Kidney tubule cell (primary cell): Measurements from ENCODE around the gene ZFHX3.
"Not testable (repeated sequence)": the region's sequence is repeated elsewhere in the genome, so short reads cannot be mapped to it uniquely, and the experiment has no call there.

Source experiments
- DNase-seq: peaks from one replicate; pipeline ENCODE4 v3.0.0-alpha.2; 2018; ENCODE audit warnings: low spot score

ZFHX3 gene

DNA sequence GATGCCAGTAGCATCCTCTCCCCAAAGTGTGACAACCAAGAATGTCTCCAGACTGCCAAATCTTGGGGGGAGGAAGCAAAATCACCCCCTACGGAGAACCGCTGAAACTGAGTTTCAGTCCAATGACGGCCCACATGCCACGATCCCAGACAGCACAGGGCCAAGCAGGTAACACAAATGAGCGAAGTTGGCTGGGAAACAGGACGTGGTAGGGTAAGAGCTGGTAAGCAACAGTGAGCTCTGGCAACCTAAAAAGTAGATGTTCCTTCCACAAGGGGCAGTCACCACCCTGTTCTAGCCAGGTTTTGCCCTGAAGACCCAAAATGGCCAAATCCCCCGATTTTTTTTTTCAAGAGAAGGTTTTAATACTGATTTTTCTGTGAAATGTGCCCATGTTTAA is 25.4 kb downstream of the ZFHX3 start:
- DNase-seq, result no peak

DNA sequence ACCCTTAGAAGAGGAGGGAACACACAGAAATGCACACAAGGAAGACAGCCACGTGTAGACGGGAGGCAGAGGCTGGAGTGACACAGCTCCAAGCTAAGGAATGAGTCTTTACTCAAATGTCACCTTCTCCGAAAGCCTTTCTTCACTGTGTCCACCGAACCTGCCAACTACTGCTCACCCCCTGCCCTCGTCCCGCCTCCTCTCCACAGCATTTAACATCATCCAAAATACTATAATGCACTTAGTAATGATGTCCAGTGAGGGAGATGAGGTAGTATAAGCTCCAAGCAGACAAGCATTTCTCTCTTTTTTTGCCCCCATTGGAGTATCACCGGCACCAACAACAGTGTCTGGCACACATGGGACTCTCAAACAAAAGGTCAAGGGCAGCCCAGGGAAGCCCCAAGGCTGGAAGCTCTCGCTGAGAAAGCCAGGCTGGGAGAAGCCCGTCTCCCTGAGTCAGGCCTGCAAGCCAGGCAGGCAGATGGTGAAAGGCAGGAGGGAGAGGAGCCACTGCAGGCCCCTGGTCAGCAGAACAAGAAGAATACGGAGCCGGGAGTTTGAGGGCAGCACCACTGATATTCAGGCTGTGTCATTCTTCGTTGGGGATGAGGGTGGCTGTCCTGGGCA is 25.9 kb downstream of the ZFHX3 start:
- DNase-seq, result no peak

DNA sequence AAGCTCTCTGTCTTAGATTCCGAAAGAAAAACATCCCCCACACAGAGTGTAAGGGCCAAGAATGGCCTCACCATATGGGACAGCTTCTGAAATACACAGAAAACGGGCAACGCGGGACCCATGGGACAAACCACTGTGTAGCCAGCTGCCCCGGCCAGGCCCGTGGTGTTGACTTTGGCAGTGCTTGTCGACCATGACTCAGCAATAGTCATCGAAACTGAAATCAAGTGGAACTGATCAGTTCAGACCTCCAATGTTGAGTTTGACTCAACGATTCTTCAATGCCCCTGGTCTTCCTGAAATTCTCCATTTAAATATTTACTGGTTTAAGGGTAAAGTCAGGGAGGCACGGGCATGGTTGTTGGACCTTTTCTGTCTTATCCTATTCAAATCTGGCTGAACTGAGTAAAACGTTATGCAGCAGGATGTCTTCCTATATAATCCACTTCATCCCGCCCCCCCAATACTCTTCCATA is 27.5 kb downstream of the ZFHX3 start:
- peak; percentile 98 for DNase-seq

DNA sequence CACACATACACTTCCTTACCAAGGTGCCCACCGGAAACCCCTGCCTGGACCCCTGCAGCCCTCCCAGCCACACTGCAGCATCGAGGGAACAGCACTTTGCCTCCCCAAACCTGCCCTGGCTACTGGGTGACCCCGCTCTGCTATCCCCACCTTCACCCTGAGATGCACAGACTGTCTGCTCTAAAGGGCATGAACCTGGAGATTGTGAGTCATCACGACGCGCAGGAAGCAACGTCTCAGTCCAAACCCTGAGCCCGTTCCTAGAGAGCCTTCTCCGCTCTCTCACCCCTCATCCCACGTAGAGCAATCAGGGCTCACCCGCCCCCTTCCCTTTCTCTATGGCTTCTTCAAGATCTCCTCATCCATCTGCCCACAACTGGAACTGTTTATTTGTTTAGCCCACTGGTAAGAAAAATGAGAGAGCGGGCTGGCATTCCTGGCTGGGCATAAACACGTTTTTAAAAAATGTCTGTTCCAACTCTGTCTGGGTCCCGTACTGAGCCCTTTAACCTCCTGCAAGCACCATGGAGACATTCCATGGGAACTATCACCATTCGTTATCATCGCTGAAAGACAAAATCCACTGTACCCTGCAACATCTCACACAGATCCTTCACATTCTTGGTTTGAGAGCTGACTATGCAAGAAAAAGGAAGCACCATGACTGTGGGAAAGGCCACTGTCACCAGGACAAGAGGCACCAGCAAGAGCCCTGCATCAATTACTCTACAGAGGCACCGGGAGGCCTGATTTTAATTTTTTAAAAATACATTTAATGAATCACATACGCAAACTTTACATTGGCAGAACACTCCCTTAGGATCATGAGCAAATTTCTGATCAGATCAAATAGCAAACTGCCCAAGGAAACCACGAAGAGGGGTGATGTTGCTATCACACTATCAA is 28.2 kb downstream of the ZFHX3 start:
- DNase-seq, result peak; percentile 75

DNA sequence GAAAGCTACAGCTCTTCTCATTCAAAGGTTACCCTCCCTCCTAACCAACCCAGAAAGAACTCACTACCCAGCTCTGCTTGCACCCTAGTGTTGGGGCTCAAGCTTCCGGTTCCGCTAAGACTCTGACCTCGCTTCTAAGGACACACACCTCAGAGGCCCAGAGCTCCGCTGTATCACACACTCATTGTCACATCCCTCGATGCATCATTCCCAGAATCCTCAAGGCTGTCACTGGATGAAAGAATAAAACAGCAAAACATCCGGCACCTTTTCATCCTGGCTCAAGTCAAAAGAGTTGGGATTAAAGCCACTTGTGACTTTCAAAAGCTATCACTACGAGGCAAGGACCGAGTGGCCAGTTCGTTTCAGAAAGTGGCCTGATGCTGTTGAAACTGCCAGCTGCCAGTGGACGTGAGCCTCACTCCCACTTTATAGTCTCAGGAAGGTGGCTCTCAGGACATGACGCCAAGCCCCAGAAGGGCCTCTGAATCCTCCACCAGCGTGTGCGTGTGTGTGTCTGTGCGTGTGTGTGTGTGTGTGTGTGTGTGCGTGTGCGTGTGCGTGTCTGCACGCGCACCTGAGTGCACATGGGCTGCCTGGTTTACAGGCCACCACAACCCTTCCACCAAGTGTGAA is 29.0 kb downstream of the ZFHX3 start:
- no peak for DNase-seq

DNA sequence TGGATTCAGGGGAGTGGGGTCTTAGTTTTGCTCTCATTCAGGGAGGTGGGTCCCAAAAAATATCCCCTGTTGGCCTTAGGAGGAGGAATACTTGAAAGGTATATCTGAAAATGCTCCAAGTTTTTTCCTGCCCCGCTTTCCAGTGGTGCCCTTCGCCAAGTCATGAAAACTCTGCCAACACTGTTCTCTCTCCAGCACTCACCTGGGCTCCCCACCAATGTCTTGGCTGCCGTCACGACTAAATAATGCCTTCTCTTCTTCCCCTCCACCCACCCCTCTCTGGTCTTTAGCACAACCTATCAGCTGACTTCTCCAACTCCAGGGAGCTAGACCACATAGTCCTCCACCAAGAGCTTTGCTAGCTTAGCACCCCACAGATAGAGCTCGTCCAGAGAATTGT is 30.6 kb downstream of the ZFHX3 start:
- DNase-seq, result no peak

DNA sequence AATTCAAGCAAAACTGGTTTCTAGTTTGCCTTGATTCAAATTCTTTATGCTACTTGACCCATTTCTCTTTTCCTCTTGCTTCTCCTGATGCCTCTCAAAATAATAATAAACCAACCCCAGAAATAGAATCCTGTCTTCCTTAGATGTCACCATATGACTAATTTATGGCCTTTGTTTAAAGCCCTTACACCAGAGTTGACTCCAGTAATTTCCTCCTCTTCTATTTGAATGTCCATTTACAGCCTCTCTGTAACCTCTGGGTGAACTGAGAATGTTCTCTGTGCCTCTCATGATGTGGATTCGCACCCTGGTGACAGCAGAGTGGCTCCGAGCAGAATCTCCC is 31.5 kb downstream of the ZFHX3 start:
- no peak for DNase-seq

DNA sequence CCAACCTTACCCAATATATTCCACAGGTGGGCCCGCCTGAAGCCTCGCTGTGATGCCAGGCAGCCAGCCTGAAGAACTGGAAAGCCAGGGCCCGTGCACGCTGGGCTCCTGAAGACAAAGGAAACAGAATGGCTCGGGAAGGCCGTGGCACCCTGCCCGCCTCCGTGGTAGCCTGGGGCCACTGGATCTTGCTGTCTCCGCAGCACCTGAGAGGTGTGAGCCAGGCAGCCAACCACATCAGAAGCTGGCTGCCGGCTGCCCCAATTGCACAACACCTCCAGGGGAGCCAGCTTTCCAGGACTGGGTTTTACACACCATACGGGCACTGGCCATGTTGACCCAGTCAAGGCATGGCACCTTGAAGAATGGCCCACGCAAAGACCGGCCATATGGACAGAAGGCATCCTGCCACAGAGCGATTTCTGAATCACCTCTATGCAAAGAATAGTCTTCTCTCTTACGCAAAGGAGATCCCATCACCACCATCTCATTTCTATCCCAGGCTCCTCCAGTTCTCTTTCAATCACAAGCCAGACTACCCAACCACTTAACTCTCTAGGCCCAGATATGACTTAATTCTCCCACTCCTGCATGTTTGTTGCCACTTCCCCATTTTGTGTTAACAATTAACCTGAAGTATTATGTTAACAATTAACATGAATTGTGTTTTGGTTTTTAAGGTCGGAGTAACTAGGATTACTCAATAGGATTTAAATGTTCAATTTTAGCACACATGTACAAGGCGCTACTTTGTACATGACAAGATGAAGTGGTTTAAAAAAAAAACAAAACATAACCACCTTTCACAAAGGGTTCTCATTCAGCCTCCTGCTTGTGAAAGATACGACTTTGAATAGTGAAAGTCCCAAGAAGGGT is 32.1 kb downstream of the ZFHX3 start:
- peak; percentile 94 for DNase-seq

DNA sequence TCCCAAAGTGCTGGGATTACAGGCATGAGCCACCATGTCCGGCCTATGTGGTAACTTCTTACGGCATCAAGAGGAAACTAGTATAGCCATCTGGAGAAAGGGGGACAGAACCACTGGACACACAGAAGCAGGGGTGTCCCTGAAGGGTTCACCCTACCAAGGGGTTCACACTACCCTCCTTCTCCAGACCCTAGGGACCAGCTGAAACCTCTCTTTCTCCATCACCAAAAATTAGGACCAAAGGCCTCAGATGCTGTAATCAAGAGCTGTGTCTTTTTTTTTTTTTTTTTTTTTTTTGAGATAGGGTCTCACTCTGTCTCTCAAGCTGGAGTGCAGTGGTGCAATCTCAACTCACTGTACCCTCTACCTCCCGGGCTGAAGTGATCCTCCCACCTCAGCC is 33.2 kb downstream of the ZFHX3 start:
- no peak for DNase-seq

DNA sequence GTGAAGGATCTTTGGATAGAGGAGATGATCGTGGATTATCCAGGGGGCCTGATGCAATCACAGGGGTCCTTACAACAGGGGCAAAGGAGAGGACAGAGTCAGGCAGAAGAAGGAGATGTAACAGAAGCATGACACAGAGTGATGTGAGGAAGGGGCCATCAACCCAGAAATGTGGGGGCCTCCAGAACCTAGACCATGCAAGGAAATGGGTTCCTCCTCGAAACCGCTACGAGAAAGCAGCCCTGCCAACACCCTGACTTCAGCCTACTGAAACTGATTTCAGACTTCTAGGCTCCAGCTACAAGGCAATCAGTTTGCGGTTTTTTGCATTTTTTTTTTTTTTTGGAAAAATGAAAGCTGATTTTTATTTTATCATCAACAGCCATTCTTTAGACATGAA is 34.0 kb downstream of the ZFHX3 start:
- DNase-seq, result no peak

DNA sequence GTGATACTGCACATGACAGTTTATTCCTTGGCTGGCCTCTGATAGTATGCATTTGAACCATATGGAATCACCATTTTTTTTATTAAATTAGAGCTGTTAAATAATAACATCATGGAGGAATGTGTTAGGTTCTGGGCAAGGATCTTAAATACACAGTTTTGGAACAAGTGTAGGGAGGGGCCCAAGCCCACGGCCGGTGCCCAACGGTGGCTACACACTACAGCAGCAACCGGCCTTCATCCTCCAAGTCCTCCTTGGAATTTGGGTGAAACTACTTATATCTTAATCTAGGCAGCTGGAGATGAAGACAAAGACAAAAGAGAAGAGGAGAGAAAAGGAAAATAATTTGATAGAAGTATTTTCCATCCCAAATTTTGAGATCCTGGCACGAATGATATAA is 35.6 kb downstream of the ZFHX3 start:
- DNase-seq, result no peak

DNA sequence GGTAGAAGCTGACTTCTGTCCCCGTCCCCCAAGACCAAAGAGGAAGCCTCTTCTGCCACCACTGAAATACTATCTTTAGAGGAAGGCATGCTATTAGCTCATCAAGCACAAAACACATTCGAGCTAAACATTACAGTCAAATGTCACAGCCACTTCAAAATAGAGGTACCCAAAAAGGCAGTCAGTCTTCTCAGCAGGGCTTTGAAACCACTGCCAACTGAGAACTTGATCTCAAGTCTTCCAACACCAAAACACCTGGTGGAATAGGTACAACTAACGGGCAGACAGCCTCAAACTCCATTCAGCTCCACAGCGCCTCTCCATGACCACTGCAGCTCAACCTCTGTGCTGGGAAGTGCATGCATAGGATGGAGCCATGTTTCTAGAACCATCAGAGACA is 36.0 kb downstream of the ZFHX3 start:
- no peak for DNase-seq

DNA sequence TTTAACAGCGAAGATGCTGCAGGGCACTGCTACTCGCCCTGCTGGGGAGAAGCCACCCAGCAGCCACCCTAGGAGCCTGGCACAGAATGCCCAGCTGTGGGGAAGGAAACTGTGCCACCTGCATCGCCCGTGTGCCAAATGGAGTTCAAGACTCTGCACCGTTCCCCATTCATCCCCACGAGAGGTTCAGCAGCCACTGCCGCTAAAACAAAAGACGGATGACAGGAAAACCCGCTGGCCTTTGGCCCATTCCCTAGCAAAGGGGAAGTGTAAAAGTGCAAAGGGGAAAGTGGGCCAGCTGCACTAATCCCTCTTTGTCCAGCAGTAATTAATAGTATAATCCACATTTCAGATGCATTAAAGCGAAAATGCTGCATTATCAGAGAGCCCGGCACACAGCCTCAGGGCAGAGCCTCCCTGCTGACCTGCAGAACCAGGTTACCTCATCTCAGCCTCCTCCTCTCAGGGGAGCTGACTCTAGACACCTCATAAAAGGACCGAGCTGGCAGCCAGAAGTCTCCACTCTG is 37.7 kb downstream of the ZFHX3 start:
- no peak for DNase-seq

DNA sequence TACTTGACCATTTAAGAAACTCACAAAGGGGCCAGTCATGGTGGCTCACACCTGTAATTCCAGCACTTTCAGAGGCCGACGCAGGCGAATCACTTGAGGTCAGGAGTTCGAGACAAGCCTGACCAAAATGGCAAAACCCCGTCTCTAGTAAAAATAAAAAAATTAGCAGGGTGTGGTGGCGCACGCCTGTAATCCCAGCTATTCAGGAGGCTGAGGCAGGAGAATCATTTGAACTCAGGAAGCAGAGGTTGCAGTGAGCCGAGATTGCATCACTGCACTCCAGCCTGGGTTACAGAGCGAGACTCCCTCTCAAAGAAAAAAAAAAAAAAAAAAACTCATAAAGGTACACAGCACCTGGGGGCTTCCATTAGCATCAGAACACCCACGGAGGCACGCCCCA is 38.2 kb downstream of the ZFHX3 start:
- not testable (repeated sequence) for DNase-seq

DNA sequence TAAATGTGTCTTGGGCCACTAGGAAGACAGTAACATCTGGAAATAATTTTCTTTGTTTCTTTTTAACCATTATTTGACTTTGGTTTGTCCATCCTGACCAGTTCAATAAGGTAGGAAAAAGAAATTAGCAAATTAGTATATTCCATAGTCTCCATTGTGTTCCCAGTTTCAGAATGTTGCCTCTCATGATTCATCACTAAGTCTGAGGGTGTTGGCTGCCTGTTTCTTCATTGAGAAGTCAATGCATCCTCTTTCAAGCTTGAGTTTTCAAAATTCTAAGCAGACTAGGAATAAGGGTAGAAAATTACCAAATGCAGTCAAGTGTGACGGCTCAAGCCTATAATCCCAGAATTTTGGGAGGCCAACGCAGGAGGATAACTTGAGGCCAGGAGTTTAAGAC is 41.9 kb downstream of the ZFHX3 start:
- no peak for DNase-seq

DNA sequence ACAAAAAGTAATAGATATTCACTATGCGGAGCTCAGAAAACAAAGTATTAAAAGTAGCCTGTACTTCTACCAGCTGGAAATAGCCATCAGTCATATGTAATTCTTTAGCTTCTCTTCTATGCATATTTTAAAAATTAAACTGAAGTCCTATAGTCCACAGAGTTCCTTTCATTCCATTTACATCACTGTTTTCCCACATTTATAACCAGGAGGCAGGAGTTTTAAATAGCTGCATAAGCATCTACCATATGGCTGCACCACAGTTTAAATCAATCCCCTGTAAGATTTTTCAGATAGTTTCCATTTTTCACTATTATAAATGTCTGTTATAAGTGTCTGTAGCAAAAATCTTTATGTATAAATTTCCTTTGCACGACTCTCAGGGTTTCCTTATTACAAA is 45.1 kb downstream of the ZFHX3 start:
- no peak for DNase-seq

DNA sequence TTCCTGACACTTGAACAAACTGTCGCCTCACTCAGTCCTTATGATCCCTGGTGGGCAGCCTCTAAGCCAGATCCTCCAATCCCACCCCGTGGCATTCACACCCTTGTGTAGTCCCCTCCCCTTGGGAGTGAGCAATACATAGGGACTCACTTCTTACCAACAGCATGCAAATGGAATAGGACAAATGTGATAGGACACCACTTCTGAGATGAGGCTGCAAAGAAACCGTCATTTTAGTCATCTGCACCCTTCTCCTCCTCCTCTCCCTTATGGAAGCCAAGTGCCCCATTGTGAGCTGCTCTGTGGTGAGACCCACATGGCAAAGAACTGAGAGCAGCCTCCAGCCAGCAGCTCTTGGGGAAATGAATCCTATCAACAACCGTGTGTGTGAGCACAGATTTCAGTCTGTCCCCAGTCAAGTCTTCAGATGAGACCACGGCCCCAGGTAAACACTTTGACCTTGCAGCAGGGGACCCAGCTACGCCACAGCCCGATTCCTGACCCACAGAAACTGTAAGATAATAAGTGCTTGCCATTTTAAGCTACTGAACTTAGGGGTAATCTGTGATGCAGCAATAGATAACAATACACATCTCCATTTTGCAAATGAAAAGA is 46.9 kb downstream of the ZFHX3 start:
- no peak for DNase-seq

DNA sequence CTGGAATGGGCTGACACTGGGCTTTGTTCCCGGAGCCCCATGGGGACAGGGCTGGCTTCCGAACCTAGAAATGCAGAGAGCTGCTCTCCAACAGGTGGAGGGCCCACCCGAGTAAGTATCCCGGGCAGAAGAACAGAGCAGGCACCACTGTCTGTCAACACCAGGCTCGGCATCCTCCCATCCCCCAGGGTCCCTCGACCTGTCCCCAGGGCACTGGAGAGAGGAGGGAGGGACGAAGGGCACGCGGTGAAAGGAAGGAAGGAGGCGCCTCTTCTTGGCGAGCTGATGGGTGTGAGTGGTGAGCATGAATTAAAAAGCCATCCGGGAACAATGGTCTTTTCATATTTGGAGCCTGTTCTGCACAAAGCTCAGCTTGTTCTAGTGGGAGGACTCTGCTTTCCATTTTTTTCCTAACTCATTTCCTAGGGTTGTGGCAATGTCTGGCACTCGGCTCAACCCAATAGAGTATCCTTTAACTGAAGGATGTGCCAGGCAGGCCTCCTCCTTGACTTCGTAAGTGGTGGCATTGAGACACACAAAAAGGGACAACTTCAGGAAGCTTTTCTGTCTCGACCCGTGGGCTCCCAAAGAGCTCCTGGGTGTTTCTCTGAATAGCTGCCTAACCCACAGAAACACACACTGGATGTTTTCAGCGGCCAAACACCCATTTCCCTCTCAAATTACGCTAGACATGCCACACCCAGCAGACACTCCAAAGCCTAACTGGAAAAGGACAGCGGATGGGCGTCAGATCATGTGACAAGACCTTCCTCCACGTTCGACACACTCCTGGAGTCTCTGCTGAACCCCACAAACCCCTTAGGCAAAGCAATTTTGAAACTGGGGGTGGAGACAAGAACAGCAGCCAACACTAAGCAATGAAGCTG is 47.7 kb downstream of the ZFHX3 start:
- DNase-seq, result no peak

DNA sequence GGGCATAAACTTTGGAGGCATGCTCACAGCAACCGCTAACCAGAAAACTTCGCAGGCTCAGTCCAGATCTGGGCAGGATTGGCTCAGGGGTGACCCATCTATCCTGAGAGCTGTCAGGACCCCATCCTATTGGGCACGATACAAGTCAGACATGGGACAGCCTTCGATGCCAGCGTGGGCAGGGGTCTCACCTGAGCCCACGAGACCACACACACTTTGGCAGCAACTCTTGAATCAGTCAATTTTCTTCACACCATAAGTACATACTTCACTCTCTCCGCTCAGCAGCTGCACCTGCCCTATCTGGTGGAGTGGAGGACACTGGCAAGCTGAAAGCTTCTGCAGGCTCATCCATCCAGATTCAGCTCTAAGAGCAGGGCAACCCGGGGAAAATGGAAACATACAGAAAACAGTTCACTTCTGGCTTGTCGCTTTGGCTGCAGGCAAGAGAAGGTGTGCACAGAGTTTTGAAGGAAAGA is 48.3 kb downstream of the ZFHX3 start:
- DNase-seq, result no peak

DNA sequence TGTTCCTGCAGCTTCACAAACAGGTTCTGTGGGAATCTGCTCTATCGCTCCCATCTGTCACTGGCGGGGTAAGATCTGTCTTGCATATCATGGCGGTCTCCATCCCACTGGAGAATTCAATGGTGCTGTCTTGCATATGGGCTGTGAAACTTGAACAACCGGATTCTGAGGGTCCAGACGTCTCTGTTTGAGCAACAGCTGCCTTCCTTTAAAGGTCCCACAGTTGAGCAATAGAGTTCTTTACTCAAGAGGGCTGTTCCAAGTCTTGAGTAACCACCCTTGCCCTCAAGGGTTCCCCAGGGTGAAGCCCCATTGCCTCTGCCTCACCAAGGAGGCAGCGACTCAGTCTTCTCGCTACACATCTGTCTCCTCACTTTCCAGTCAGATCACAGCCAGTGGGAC is 50.8 kb downstream of the ZFHX3 start:
- no peak for DNase-seq
